Urinary bladder (tissue), 4 donors: ENCODE measurements around the gene KRT37. TPM values are rescaled to one million over a fixed set of nuclear protein-coding genes. Genes with fewer than 3 reads are reported as not detected.

Source experiments
- DNase-seq: peaks from one replicate; pipeline ENCODE4 v3.0.0-alpha.2; 2015; ENCODE audit errors: extremely low spot score
- H3K27ac ChIP-seq: one replicate; pipeline ENCODE4 v1.5.1; 2013; ENCODE audit warnings: low read depth, mild to moderate bottlenecking, moderate library complexity
- H3K36me3 ChIP-seq: one replicate; pipeline ENCODE4 v1.6.1; 2013; ENCODE audit warnings: mild to moderate bottlenecking, moderate library complexity; ENCODE audit not compliant: insufficient read depth
- H3K4me1 ChIP-seq: one replicate; pipeline ENCODE4 v1.6.1; 2013; ENCODE audit warnings: mild to moderate bottlenecking, moderate library complexity; ENCODE audit not compliant: insufficient read depth
- H3K4me3 ChIP-seq: one replicate; pipeline ENCODE4 v1.5.1; 2013; ENCODE audit warnings: low read depth, low read length
- WGBS: extraction: QIAGEN DNeasy Blood & Tissue Kit; methylation state at CpG from one replicate; pipeline ENCODE4 v1.1.7; 2013; 5-methylcytosine and 5-hydroxymethylcytosine counted together
- polyA plus RNA-seq: library from polyadenylated mRNA; stranded (reverse); fragments of 200-250 nt; gene quantifications from one replicate; pipeline ENCODE4 v1.2.3, GENCODE V29; 2013
- total RNA-seq: library from RNA; depleted of rRNA; stranded (reverse); fragments of >200 nt; gene quantifications from one replicate; pipeline ENCODE4 v1.2.3, GENCODE V29; 2014
- donor health status: healthy with polysubstance abuse.
- donor health status: healthy.

KRT37 gene
- total RNA-seq = not detected
- not detected for polyA plus RNA-seq

- Histone ChIP-seq H3K4me1 (no peaks in the 10 kb centered on the region), H3K36me3 (no peaks in the 10 kb centered on the region), H3K27ac (no peak within 1 kb of the TSS), H3K4me3 (no peak within 1 kb of the TSS)
- DNase-seq = no peak
- 93% methylated on average over 13 of the region's 13 CpGs for WGBS
These were observed at the start of gene KRT37 for GRCh38 chr17:41424111-41424635. TSS of gene KRT37 (minus strand) at chr17:41424585. CDS start at chr17:41424523, 62 bp downstream.

- Histone ChIP-seq H3K4me3 (no peak overlapping the region), H3K36me3 (no peaks in the 10 kb centered on the region), H3K27ac (no peak overlapping the region), H3K4me1 (no peaks in the 10 kb centered on the region)
- DNase-seq = no peak
These were observed 44.0 kb upstream of the KRT37 start for GRCh38 chr17:41468346-41468745.

GRCh38 chr17:41467561-41467960, 43.2 kb upstream of the KRT37 start:
- no peaks in the 10 kb centered on the region for H3K36me3 ChIP-seq
- DNase-seq = no peak
- 75% methylated on average over 4 of the region's 4 CpGs for WGBS
- H3K27ac ChIP-seq = no peak overlapping the region
- H3K4me1 ChIP-seq = no peaks in the 10 kb centered on the region
- H3K4me3 ChIP-seq = no peak overlapping the region

- H3K4me3 ChIP-seq = no peak within 1 kb of the TSS
- no peak within 1 kb of the TSS for H3K27ac ChIP-seq
- 94% methylated on average over 14 of the region's 14 CpGs for WGBS
- no peak for DNase-seq
- no peaks in the 10 kb centered on the region for H3K4me1 ChIP-seq
- H3K36me3 ChIP-seq = no peaks in the 10 kb centered on the region
These were observed 42.6 kb upstream of the KRT37 start, which contains the start of gene KRT32 for GRCh38 chr17:41466988-41467387. TSS of gene KRT32 (minus strand) at chr17:41467386. CDS start at chr17:41467325, 61 bp downstream.

GRCh38 chr17:41464682-41465081, 40.3 kb upstream of the KRT37 start:
- H3K36me3 ChIP-seq = no peaks in the 10 kb centered on the region
- H3K27ac ChIP-seq = no peak overlapping the region
- H3K4me1 ChIP-seq = no peaks in the 10 kb centered on the region
- 22% methylated on average over 6 of the region's 6 CpGs for WGBS
- DNase-seq = no peak
- H3K4me3 ChIP-seq = no peak overlapping the region

GRCh38 chr17:41464173-41464572, 39.8 kb upstream of the KRT37 start:
- Histone ChIP-seq H3K27ac (no peak overlapping the region), H3K4me3 (no peak overlapping the region), H3K36me3 (no peaks in the 10 kb centered on the region), H3K4me1 (no peaks in the 10 kb centered on the region)
- no peak for DNase-seq
- WGBS = 87% methylated on average over 11 of the region's 11 CpGs

- Histone ChIP-seq H3K4me3 (no peak overlapping the region), H3K4me1 (no peaks in the 10 kb centered on the region), H3K27ac (no peak overlapping the region), H3K36me3 (no peaks in the 10 kb centered on the region)
- WGBS = 92% methylated on average over 8 of the region's 8 CpGs
- no peak for DNase-seq
These were observed 39.4 kb upstream of the KRT37 start for GRCh38 chr17:41463746-41464145.

- Histone ChIP-seq H3K27ac (no peak overlapping the region), H3K4me3 (no peak overlapping the region), H3K36me3 (no peaks in the 10 kb centered on the region), H3K4me1 (no peaks in the 10 kb centered on the region)
- 83% methylated on average over 15 of the region's 15 CpGs for WGBS
- no peak for DNase-seq
These were observed 38.3 kb upstream of the KRT37 start for GRCh38 chr17:41462705-41463104.

- Histone ChIP-seq H3K36me3 (no peaks in the 10 kb centered on the region), H3K4me1 (no peaks in the 10 kb centered on the region), H3K4me3 (no peak overlapping the region), H3K27ac (no peak overlapping the region)
- DNase-seq = no peak
- WGBS = 73% methylated on average over 4 of the region's 4 CpGs
These were observed 33.3 kb upstream of the KRT37 start for GRCh38 chr17:41457676-41458075.

GRCh38 chr17:41456204-41456603, 31.8 kb upstream of the KRT37 start:
- no peaks in the 10 kb centered on the region for H3K4me1 ChIP-seq
- H3K27ac ChIP-seq = no peak overlapping the region
- no peak for DNase-seq
- no peak overlapping the region for H3K4me3 ChIP-seq
- no peaks in the 10 kb centered on the region for H3K36me3 ChIP-seq
- WGBS = 90% methylated on average over 3 of the region's 3 CpGs

- DNase-seq = no peak
These were observed 30.9 kb upstream of the KRT37 start for GRCh38 chr17:41455236-41455635.

GRCh38 chr17:41453066-41453465, 28.7 kb upstream of the KRT37 start:
- no peak for DNase-seq
- 93% methylated on average over 3 of the region's 3 CpGs for WGBS
- Histone ChIP-seq H3K4me1 (no peaks in the 10 kb centered on the region), H3K27ac (no peak overlapping the region), H3K36me3 (no peaks in the 10 kb centered on the region), H3K4me3 (no peak overlapping the region)

More at GRCh38 chr17:41455236-41455635, 30.9 kb upstream of the KRT37 start:
- 80% methylated on average over 1 of the region's 1 CpG for WGBS
- Histone ChIP-seq H3K27ac (no peak overlapping the region), H3K4me1 (no peaks in the 10 kb centered on the region), H3K4me3 (no peak overlapping the region), H3K36me3 (no peaks in the 10 kb centered on the region)

- no peaks in the 10 kb centered on the region for H3K36me3 ChIP-seq
- DNase-seq = no peak
- H3K4me1 ChIP-seq = no peaks in the 10 kb centered on the region
- no peak overlapping the region for H3K4me3 ChIP-seq
- 68% methylated on average over 4 of the region's 4 CpGs for WGBS
- H3K27ac ChIP-seq = no peak overlapping the region
These were observed 27.9 kb upstream of the KRT37 start for GRCh38 chr17:41452281-41452680.

- no peak for DNase-seq
- WGBS = 36% methylated on average over 2 of the region's 2 CpGs
- Histone ChIP-seq H3K36me3 (no peaks in the 10 kb centered on the region), H3K27ac (no peak overlapping the region), H3K4me1 (no peaks in the 10 kb centered on the region), H3K4me3 (no peak overlapping the region)
These were observed 26.9 kb upstream of the KRT37 start for GRCh38 chr17:41451154-41451728.
